HCT116 (cell line): ENCODE measurements around the gene PGM2L1. TPM values are rescaled to one million over a fixed set of nuclear protein-coding genes. Genes with fewer than 3 reads are reported as not detected.

Experiments
- ATAC-seq: fragments of 200-7000 bp; cut with Tn5 transposase; 2 replicates; pipeline ENCODE4 v1.9.1; 2020; ENCODE audit warnings: mild to moderate bottlenecking, moderate library complexity
- BruUV-seq: library from RNA; stranded (reverse); fragments of 400-500 nt; replicated peaks from 2 replicates; lab custom pipeline; 2021; lab: Mats Ljungman, UMichigan
- CTCF ChIA-PET: fragments of 300-600 bp; sonication (Branson Sonifier 250); formaldehyde crosslinking; loops from one replicate; lab custom pipeline; 2021; ENCODE audit warnings: antibody characterized with exemption; lab: Charles Lee
- POLR2A ChIA-PET: fragments of 300-600, 350-600 bp; sonication (Branson Sonifier 250); formaldehyde crosslinking; loops from one replicate; lab custom pipeline; 2021; ENCODE audit warnings: antibody characterized with exemption; lab: Charles Lee
- RAD21 ChIA-PET, 2 experiments: fragments of 300-600 bp; sonication (Branson Sonifier 250); formaldehyde crosslinking; loops; one replicate each; lab custom pipeline; 2023; ENCODE audit warnings: low total read pairs in 2 of 2; ENCODE audit not compliant: uncharacterized antibody in 2 of 2, unreplicated experiment in 2 of 2, low non-redundant PET in 1 of 2; lab: Charles Lee
- DNase-seq: peaks from one replicate; pipeline ENCODE4 v3.0.0-alpha.2; 2010; ENCODE audit warnings: low read depth, low spot score
- H2AFZ ChIP-seq: fragments of 200-600 bp; shearing (Covaris generic), sonication (generic); 2 replicates; pipeline ENCODE4 v1.6.1; 2017; ENCODE audit warnings: low read depth, mixed run types, mixed read lengths, antibody characterized with exemption, low read length; ENCODE audit not compliant: poor library complexity, severe bottlenecking
- H3K27ac ChIP-seq: 2 replicates; pipeline ENCODE4 v1.5.1; 2012; ENCODE audit warnings: low read depth, low read length
- H3K27me3 ChIP-seq: fragments of 200-600 bp; sonication (generic); 2 replicates; pipeline ENCODE4 v1.6.1; 2016; ENCODE audit warnings: mixed run types, low read length, mixed read lengths; ENCODE audit not compliant: insufficient read depth
- H3K36me3 ChIP-seq, 2 experiments: fragments of 200-500 bp in 1 of 2; fragments of 200-600 bp in 1 of 2; sonication (Bioruptor generic) in 1 of 2; sonication (generic) in 1 of 2; 2 replicates each; pipeline versions ENCODE4 v1.5.1 to v1.6.1; 2014 to 2016; ENCODE audit warnings: low read length in 2 of 2, inconsistent platforms in 1 of 2, mixed read lengths in 1 of 2, mixed run types in 1 of 2; ENCODE audit not compliant: insufficient read depth in 2 of 2, control insufficient read depth in 1 of 2
- H3K4me1 ChIP-seq, 2 experiments: fragments of 200-600 bp in 1 of 2; sonication (generic) in 1 of 2; 2 replicates each; pipeline versions ENCODE4 v1.5.1 to v1.6.1; 2012 to 2017; ENCODE audit warnings: low read length in 2 of 2, inconsistent platforms in 1 of 2, mild to moderate bottlenecking in 1 of 2, mixed read lengths in 1 of 2, mixed run types in 1 of 2, moderate library complexity in 1 of 2; ENCODE audit not compliant: insufficient read depth in 2 of 2, control insufficient read depth in 1 of 2
- H3K4me2 ChIP-seq: fragments of 200-600 bp; sonication (generic); 2 replicates; pipeline ENCODE4 v1.6.1; 2017; ENCODE audit warnings: mixed run types, low read length, mixed read lengths
- H3K4me3 ChIP-seq, 2 experiments: fragments of 200-600 bp in 1 of 2; sonication (generic) in 1 of 2; replicated peaks in 1 of 2; 2 replicates each; pipeline ENCODE4 v1.5.1; 2011 to 2016; ENCODE audit warnings: low read length in 2 of 2, control low read depth in 1 of 2, low read depth in 1 of 2, mild to moderate bottlenecking in 1 of 2, mixed read lengths in 1 of 2, mixed run types in 1 of 2
- H3K79me2 ChIP-seq: fragments of 200-600 bp; sonication (generic); 2 replicates; pipeline ENCODE4 v1.6.1; 2017; ENCODE audit warnings: mild to moderate bottlenecking, mixed run types, low read length, moderate library complexity, mixed read lengths; ENCODE audit not compliant: insufficient read depth
- H3K9ac ChIP-seq: fragments of 200-600 bp; sonication (generic); 2 replicates; pipeline ENCODE4 v1.6.1; 2016; ENCODE audit warnings: low read length, mixed read lengths
- H3K9me2 ChIP-seq: fragments of 200-600 bp; sonication (generic), shearing (Covaris generic); 2 replicates; pipeline ENCODE4 v1.6.1; 2017; ENCODE audit warnings: mixed run types, mild to moderate bottlenecking, moderate library complexity; ENCODE audit not compliant: insufficient read depth
- H3K9me3 ChIP-seq, 2 experiments: fragments of 200-500 bp in 1 of 2; fragments of 200-600 bp in 1 of 2; sonication (Bioruptor generic) in 1 of 2; sonication (generic) in 1 of 2; 2 replicates each; pipeline ENCODE4 v1.6.1; 2014 to 2017; ENCODE audit warnings: low read length in 2 of 2, mixed read lengths in 2 of 2, inconsistent platforms in 1 of 2, low read depth in 1 of 2, mild to moderate bottlenecking in 1 of 2, mixed run types in 1 of 2, moderate library complexity in 1 of 2; ENCODE audit not compliant: control insufficient read depth in 1 of 2, insufficient read depth in 1 of 2
- H4K20me1 ChIP-seq: fragments of 200-600 bp; sonication (generic), shearing (Covaris generic); 2 replicates; pipeline ENCODE4 v1.6.1; 2017; ENCODE audit warnings: mixed run types, mild to moderate bottlenecking, moderate library complexity; ENCODE audit not compliant: insufficient read depth
- ATF3 ChIP-seq: IDR thresholded peaks from 2 replicates; pipeline ENCODE4 v1.6.1; 2012
- CEBPB ChIP-seq: IDR thresholded peaks from 2 replicates; pipeline ENCODE4 v1.6.1; 2012; ENCODE audit warnings: low read depth
- CTCF ChIP-seq, 3 experiments: fragments of 200-600 bp in 1 of 3; sonication (generic) in 1 of 3; IDR thresholded peaks in 2 of 3; conservative IDR thresholded peaks in 1 of 3; 2 replicates each; pipeline ENCODE4 v1.5.1; 2012 to 2017; ENCODE audit warnings: low read depth in 2 of 3, low read length in 2 of 3, antibody characterized with exemption in 1 of 3, borderline replicate concordance in 1 of 3, control low read depth in 1 of 3, mild to moderate bottlenecking in 1 of 3, mixed read lengths in 1 of 3, mixed run types in 1 of 3, moderate library complexity in 1 of 3; ENCODE audit not compliant: insufficient read depth in 1 of 3
- ELF1 ChIP-seq: IDR thresholded peaks from 2 replicates; pipeline ENCODE4 v1.6.1; 2012; ENCODE audit warnings: low read depth, borderline replicate concordance
- EZH2 ChIP-seq: fragments of 200-600 bp; sonication (generic); IDR thresholded peaks from 2 replicates; pipeline ENCODE4 v1.6.1; 2017; ENCODE audit warnings: antibody characterized with exemption, mixed run types
- EZH2phosphoT487 ChIP-seq: fragments of 200-600 bp; IDR thresholded peaks from 2 replicates; pipeline ENCODE4 v1.6.1; 2018; ENCODE audit warnings: antibody characterized with exemption, borderline replicate concordance
- FOSL1 ChIP-seq: IDR thresholded peaks from 2 replicates; pipeline ENCODE4 v1.6.1; 2012; ENCODE audit warnings: low read depth
- REST ChIP-seq: IDR thresholded peaks from 2 replicates; pipeline ENCODE4 v1.6.1; 2012; ENCODE audit warnings: low read depth
- ZBTB33 ChIP-seq: IDR thresholded peaks from 2 replicates; pipeline ENCODE4 v1.6.1; 2011; ENCODE audit warnings: mild to moderate bottlenecking, low read length, moderate library complexity; ENCODE audit not compliant: insufficient replicate concordance; ENCODE audit errors: extremely low read depth
- intact Hi-C: fragments of 100-400 bp; cut with micrococcal nuclease; formaldehyde crosslinking; loops from 2 replicates; pipeline ENCODE4 v1.10.0; 2022
- total RNA-seq: library from RNA; stranded (reverse); gene quantifications from one replicate; pipeline ENCODE4 v1.2.1, GENCODE V29; 2021; ENCODE audit not compliant: unreplicated experiment

The PGM2L1 gene
- total RNA-seq, 1 experiment from 2014 or later: 4.9 TPM

- DNase-seq (no peak), ATAC-seq (peak; percentile 36)
- Histone ChIP-seq H3K79me2 (no peaks in the 10 kb centered on the region), H3K27me3 (no peaks in the 10 kb centered on the region), H3K36me3 (no peaks in the 10 kb centered on the region), H3K9me3 (no peaks in the 10 kb centered on the region), H4K20me1 (no peaks in the 10 kb centered on the region), H3K9ac (no peak overlapping the region), H3K4me3 (no peak overlapping the region), H3K27ac (peak overlapping the region; percentile 38), H3K9me2 (no peaks in the 10 kb centered on the region), H3K4me1 (peaks cover 24 to 31% of the 10 kb centered on the region in 2 experiments), H2AFZ (no peak overlapping the region), H3K4me2 (peak overlapping the region; percentile 7; the same call in 1 of the 2 replicates)
- TF ChIP-seq REST: peak; percentile 60
- TF ChIP-seq CEBPB: no peak
- intact Hi-C loops: no loop called here
- BruUV-seq: no TSS peak
- RAD21 ChIA-PET: no interaction called here
- POLR2A ChIA-PET: interaction anchor here (0.8 kb wide), 1 partner anchor 19 kb away, joined by 8 read pairs; the partner anchor contains the start of gene PGM2L1
- CTCF ChIA-PET: interaction anchor here (0.9 kb wide), 1 partner anchor 35 kb away, joined by 3 read pairs; no protein-coding TSS in a partner anchor
Observed at GRCh38 chr11:74417860-74418508, 19.8 kb upstream of the PGM2L1 start.

- no peaks in the 10 kb centered on the region for H3K9me3 ChIP-seq
- no peak overlapping the region for H3K9ac ChIP-seq
- peak overlapping the region; percentile 7; the same call in 1 of the 2 replicates for H3K4me2 ChIP-seq
- no peaks in the 10 kb centered on the region for H3K27me3 ChIP-seq
- ChIA-PET POLR2A (interaction anchor here (0.8 kb wide), 1 partner anchor 19 kb away, joined by 8 read pairs; the partner anchor contains the start of gene PGM2L1), CTCF (interaction anchor here (0.9 kb wide), 1 partner anchor 36 kb away, joined by 3 read pairs; no protein-coding TSS in a partner anchor), RAD21 (no interaction called here)
- no peak overlapping the region for H2AFZ ChIP-seq
- no TSS peak for BruUV-seq
- ATAC-seq (no peak), DNase-seq (no peak)
- H3K79me2 ChIP-seq: no peaks in the 10 kb centered on the region
- peak overlapping the region; percentile 38 for H3K27ac ChIP-seq
- peaks cover 24 to 31% of the 10 kb centered on the region in 2 experiments for H3K4me1 ChIP-seq
- intact Hi-C loops: no loop called here
- H3K4me3 ChIP-seq: no peak overlapping the region
- H3K36me3 ChIP-seq: no peaks in the 10 kb centered on the region
- H4K20me1 ChIP-seq: no peaks in the 10 kb centered on the region
- no peaks in the 10 kb centered on the region for H3K9me2 ChIP-seq
- no peak for TF ChIP-seq CEBPB
- no peak for TF ChIP-seq EZH2phosphoT487
- TF ChIP-seq ATF3: no peak
- no peak for TF ChIP-seq ZBTB33
- TF ChIP-seq EZH2: no peak
- no peak for TF ChIP-seq FOSL1
- no peak for TF ChIP-seq CTCF (IDR thresholded peaks at IDR 0.05 in 2 of 3, conservative IDR thresholded peaks at IDR 0.05 in 1 of 3; ENCODE audit: borderline replicate concordance in 1 of 3, insufficient read depth in 1 of 3, low read depth in 2 of 3, low read length in 2 of 3)
- TF ChIP-seq ELF1: no peak
Observed at GRCh38 chr11:74417379-74417804, 19.2 kb upstream of the PGM2L1 start.
